Progenitor cell of endocrine pancreas (in vitro differentiated cells): Measurements from ENCODE around the gene KPTN. TPM values are rescaled to one million over a fixed set of nuclear protein-coding genes. Genes with fewer than 3 reads are reported as not detected.

Experiments used
- DNase-seq: peaks from one replicate; pipeline ENCODE4 v3.0.0; 2021; ENCODE audit warnings: low spot score; ENCODE audit not compliant: unreplicated experiment
- H3K27ac Mint-ChIP-seq: 2 replicates; pipeline ENCODE4 v1.8.0; 2021; ENCODE audit warnings: mild to moderate bottlenecking, moderate library complexity, mixed read lengths
- H3K27me3 Mint-ChIP-seq: 2 replicates; pipeline ENCODE4 v1.8.0; 2021; ENCODE audit warnings: mixed read lengths
- H3K36me3 Mint-ChIP-seq: 2 replicates; pipeline ENCODE4 v1.8.0; 2022; ENCODE audit warnings: mixed read lengths; ENCODE audit not compliant: insufficient read depth
- H3K4me1 Mint-ChIP-seq: 2 replicates; pipeline ENCODE4 v1.8.0; 2021; ENCODE audit warnings: low read depth, mixed read lengths
- H3K4me3 Mint-ChIP-seq: 2 replicates; pipeline ENCODE4 v1.8.0; 2021; ENCODE audit warnings: low read depth, mild to moderate bottlenecking, moderate library complexity, mixed read lengths
- H3K9me3 Mint-ChIP-seq: 2 replicates; pipeline ENCODE4 v1.8.0; 2021; ENCODE audit warnings: low read depth, mixed read lengths
- total RNA-seq: library from RNA; stranded (reverse); gene quantifications from 2 replicates; pipeline ENCODE4 v1.2.1, GENCODE V29; 2021
- TF ChIP-seq, protein P1 (sequence below): fragments of 200-600 bp; sonication (generic); IDR thresholded peaks from one replicate; pipeline ENCODE4 v1.5.0; 2021; ENCODE audit warnings: antibody characterized with exemption, mild to moderate bottlenecking; ENCODE audit not compliant: unreplicated experiment

KPTN gene
- total RNA-seq, 1 donor from 2014 or later, result 30.5 TPM

DNA sequence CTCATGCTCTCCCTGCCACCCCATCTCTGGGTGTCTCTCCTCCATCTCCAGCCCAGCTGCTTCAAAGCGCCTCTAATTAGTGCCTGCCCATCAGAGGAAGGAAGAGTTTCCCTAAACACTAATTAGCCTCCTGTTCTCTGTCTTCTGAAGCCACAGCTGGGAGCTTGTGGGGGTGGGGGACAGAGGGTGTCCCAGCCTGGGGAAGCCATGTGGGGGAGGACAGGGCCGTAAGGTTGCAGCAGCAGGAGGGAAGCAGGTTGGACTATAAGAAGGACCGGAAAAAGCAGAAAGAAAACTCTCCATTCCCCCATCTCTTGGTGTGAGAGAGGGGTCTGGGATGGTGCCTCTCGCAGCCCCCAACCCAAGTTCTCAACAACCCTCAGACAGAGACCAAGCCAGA is 38.5 kb downstream of the KPTN start:
- TF ChIP-seq, protein P1, sequence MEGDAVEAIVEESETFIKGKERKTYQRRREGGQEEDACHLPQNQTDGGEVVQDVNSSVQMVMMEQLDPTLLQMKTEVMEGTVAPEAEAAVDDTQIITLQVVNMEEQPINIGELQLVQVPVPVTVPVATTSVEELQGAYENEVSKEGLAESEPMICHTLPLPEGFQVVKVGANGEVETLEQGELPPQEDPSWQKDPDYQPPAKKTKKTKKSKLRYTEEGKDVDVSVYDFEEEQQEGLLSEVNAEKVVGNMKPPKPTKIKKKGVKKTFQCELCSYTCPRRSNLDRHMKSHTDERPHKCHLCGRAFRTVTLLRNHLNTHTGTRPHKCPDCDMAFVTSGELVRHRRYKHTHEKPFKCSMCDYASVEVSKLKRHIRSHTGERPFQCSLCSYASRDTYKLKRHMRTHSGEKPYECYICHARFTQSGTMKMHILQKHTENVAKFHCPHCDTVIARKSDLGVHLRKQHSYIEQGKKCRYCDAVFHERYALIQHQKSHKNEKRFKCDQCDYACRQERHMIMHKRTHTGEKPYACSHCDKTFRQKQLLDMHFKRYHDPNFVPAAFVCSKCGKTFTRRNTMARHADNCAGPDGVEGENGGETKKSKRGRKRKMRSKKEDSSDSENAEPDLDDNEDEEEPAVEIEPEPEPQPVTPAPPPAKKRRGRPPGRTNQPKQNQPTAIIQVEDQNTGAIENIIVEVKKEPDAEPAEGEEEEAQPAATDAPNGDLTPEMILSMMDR, result no peak
- Mint-ChIP-seq H3K4me3 (no peak overlapping the region), H3K9me3 (no peaks in the 10 kb centered on the region), H3K27me3 (peaks cover 91% of the 10 kb centered on the region), H3K4me1 (peaks cover 2% of the 10 kb centered on the region), H3K27ac (no peak overlapping the region), H3K36me3 (peaks cover 1% of the 10 kb centered on the region)
- DNase-seq, result no peak

DNA sequence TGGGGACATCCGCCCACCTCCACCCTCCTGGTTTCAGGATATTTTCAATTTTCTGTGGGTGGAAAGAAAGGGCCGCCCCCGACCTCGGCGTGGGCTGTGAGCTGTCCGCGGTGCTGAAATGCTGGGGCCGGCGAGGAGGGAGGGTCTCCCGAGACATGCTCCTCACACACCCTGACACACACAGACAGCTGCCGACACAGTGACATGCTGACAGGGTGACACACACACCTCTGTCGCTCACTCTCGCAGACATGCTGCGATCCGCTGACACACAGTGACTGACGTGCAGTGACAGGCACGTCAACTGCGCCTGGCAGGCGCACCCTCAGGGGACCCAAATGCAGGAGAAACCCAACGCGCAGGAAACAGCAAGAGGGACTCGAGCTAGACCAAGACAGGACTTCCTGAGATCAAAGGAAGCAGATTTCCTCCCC is 39.6 kb downstream of the KPTN start:
- Mint-ChIP-seq H3K4me3 (no peak overlapping the region), H3K27ac (no peak overlapping the region), H3K4me1 (peaks cover 2% of the 10 kb centered on the region), H3K27me3 (peaks cover 85% of the 10 kb centered on the region), H3K36me3 (peaks cover 1% of the 10 kb centered on the region), H3K9me3 (no peaks in the 10 kb centered on the region)
- TF ChIP-seq, protein P1, result no peak
- DNase-seq, result no peak

DNA sequence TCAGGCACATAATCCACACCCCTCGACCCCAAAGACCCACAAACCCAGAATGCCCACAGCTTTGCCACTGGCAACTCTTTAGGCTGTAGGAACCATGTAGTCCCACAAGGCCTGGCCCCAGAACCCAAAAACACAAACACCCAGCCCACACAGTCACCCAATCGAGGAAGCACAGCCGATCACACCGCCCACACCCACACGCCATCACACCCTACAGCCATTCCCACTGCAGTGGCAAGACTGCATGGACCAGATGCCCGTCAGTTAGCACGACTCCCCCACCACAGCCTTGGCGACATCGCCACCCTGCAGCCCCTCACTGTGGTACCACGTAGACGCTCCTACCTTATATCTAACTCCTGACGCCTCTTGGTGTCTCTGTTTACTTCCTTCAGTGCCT is 40.7 kb downstream of the KPTN start:
- Mint-ChIP-seq H3K27ac (no peak overlapping the region), H3K27me3 (peaks cover 78% of the 10 kb centered on the region), H3K4me1 (peaks cover 2% of the 10 kb centered on the region), H3K9me3 (no peaks in the 10 kb centered on the region), H3K36me3 (peaks cover 1% of the 10 kb centered on the region), H3K4me3 (no peak overlapping the region)
- DNase-seq, result no peak
- TF ChIP-seq, protein P1, result no peak

DNA sequence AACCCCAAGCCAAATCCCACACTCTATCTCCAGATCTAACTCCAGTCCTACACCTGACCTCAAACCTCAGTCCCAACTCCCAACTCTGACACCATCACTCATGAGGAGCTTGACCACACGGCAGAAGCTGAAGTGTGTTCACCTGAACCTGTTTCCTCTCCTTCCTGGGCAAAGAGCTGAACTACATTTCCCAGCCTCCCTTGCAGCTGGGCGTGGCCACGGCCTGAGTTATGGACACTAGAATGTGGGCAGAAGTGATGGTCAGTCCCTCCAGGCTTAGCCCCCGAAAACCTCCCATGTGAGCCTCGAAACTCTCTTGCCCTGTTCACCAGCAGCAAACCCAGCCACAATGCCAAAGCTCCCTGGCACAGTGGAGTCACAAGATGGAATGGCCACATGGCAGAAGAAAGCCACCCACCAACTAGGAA is 45.2 kb downstream of the KPTN start:
- DNase-seq, result no peak
- Mint-ChIP-seq H3K9me3 (no peaks in the 10 kb centered on the region), H3K36me3 (no peaks in the 10 kb centered on the region), H3K4me1 (no peaks in the 10 kb centered on the region), H3K27me3 (peaks cover 52% of the 10 kb centered on the region), H3K4me3 (no peak overlapping the region), H3K27ac (no peak overlapping the region)
- TF ChIP-seq, protein P1, result no peak

DNA sequence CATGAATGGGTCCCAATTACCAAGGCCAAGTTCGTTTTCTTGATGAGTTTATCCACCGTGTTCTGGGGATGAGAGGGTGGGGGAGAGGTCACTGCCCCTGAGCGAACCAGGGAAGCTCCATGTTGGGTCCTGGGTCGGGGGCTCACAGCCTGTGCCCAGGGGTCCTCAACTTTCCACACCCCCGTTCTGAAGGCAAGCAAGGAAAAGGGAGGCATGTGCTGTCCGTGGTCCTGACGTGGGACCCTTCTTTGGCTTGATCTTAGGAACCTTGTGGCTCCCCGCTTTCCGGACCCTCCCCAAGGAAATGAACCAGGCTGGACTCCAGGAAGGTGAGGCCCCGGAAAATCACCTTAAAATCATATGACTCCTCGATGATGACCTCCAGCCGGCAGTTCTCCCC is 46.5 kb downstream of the KPTN start:
- no peak overlapping the region for H3K27ac Mint-ChIP-seq
- TF ChIP-seq, protein P1, result no peak
- peaks cover 52% of the 10 kb centered on the region for H3K27me3 Mint-ChIP-seq
- no peaks in the 10 kb centered on the region for H3K9me3 Mint-ChIP-seq
- H3K4me3 Mint-ChIP-seq, result no peak overlapping the region
- H3K36me3 Mint-ChIP-seq, result no peaks in the 10 kb centered on the region
- DNase-seq, result no peak
- H3K4me1 Mint-ChIP-seq, result no peaks in the 10 kb centered on the region
